H9 (cell line): ENCODE measurements around the gene SCUBE1. TPM values are rescaled to one million over a fixed set of nuclear protein-coding genes. Genes with fewer than 3 reads are reported as not detected.

Experiments used
- DNase-seq: peaks from one replicate; pipeline ENCODE4 v3.0.0-alpha.2; 2017
- H2AFZ ChIP-seq: one replicate; pipeline ENCODE4 v1.6.1; 2013; ENCODE audit warnings: mild to moderate bottlenecking, low read length, control low read depth, moderate library complexity
- H2AK5ac ChIP-seq: 2 replicates; pipeline ENCODE4 v1.6.1; 2013; ENCODE audit warnings: low read length, control low read depth, mixed read lengths; ENCODE audit not compliant: insufficient read length
- H2BK120ac ChIP-seq: one replicate; pipeline ENCODE4 v1.6.1; 2013; ENCODE audit warnings: low read depth, mild to moderate bottlenecking, low read length, control low read depth, inconsistent platforms; ENCODE audit not compliant: poor library complexity, severe bottlenecking
- H2BK12ac ChIP-seq: 2 replicates; pipeline ENCODE4 v1.6.1; 2013; ENCODE audit warnings: low read length, control low read depth, mixed read lengths, low read depth; ENCODE audit not compliant: insufficient read length
- H2BK15ac ChIP-seq: 2 replicates; pipeline ENCODE4 v1.6.1; 2013; ENCODE audit warnings: low read depth, low read length, control low read depth
- H2BK20ac ChIP-seq: one replicate; pipeline ENCODE4 v1.6.1; 2013; ENCODE audit warnings: low read depth, mild to moderate bottlenecking, low read length, control low read depth, inconsistent platforms; ENCODE audit not compliant: poor library complexity, severe bottlenecking
- H2BK5ac ChIP-seq: 2 replicates; pipeline ENCODE4 v1.6.1; 2013; ENCODE audit warnings: low read length, control low read depth, mixed read lengths; ENCODE audit not compliant: insufficient read length
- H3K14ac ChIP-seq: 2 replicates; pipeline ENCODE4 v1.6.1; 2013; ENCODE audit warnings: low read length, control low read depth; ENCODE audit not compliant: insufficient read depth
- H3K18ac ChIP-seq: 2 replicates; pipeline ENCODE4 v1.6.1; 2013; ENCODE audit warnings: low read depth, mild to moderate bottlenecking, mixed read lengths, low read length, control low read depth; ENCODE audit not compliant: insufficient read length
- H3K23ac ChIP-seq: 2 replicates; pipeline ENCODE4 v1.6.1; 2013; ENCODE audit warnings: low read length, control low read depth, mixed read lengths, low read depth; ENCODE audit not compliant: insufficient read length
- H3K23me2 ChIP-seq: 2 replicates; pipeline ENCODE4 v1.6.1; 2013; ENCODE audit warnings: low read depth, mild to moderate bottlenecking, mixed read lengths, low read length, control low read depth; ENCODE audit not compliant: insufficient read length, poor library complexity, severe bottlenecking
- H3K27ac ChIP-seq: 2 replicates; pipeline ENCODE4 v1.5.1; 2013; ENCODE audit warnings: low read length, control low read depth, mixed read lengths, low read depth; ENCODE audit not compliant: insufficient read length
- H3K27me3 ChIP-seq: 2 replicates; pipeline ENCODE4 v1.6.1; 2013; ENCODE audit warnings: low read length, control low read depth, inconsistent platforms; ENCODE audit not compliant: insufficient read depth
- H3K4ac ChIP-seq: 2 replicates; pipeline ENCODE4 v1.6.1; 2013; ENCODE audit warnings: low read depth, mild to moderate bottlenecking, control low read depth, inconsistent platforms, low read length, moderate library complexity
- H3K4me1 ChIP-seq: 2 replicates; pipeline ENCODE4 v1.6.1; 2013; ENCODE audit warnings: low read length, control low read depth, inconsistent platforms; ENCODE audit not compliant: insufficient read depth
- H3K4me2 ChIP-seq: 2 replicates; pipeline ENCODE4 v1.6.1; 2013; ENCODE audit warnings: low read length, control low read depth, mixed read lengths; ENCODE audit not compliant: insufficient read length, insufficient read depth
- H3K56ac ChIP-seq: 2 replicates; pipeline ENCODE4 v1.6.1; 2013; ENCODE audit warnings: low read depth, mild to moderate bottlenecking, mixed read lengths, low read length, control low read depth; ENCODE audit not compliant: insufficient read length
- H3K79me1 ChIP-seq: 2 replicates; pipeline ENCODE4 v1.6.1; 2013; ENCODE audit warnings: low read depth, mild to moderate bottlenecking, moderate library complexity, low read length, control low read depth, inconsistent platforms; ENCODE audit not compliant: insufficient read depth, poor library complexity, severe bottlenecking
- H3K79me2 ChIP-seq: 2 replicates; pipeline ENCODE4 v1.6.1; 2013; ENCODE audit warnings: low read length, control low read depth, inconsistent platforms; ENCODE audit not compliant: insufficient read depth
- H3K9ac ChIP-seq: 2 replicates; pipeline ENCODE4 v1.6.1; 2013; ENCODE audit warnings: low read length, control low read depth, mixed read lengths; ENCODE audit not compliant: insufficient read length; ENCODE audit errors: extremely low read depth
- H3K9me3 ChIP-seq: one replicate; pipeline ENCODE4 v1.6.1; 2013; ENCODE audit warnings: low read depth, low read length, inconsistent platforms; ENCODE audit not compliant: control insufficient read depth
- H3T11ph ChIP-seq: one replicate; pipeline ENCODE4 v1.6.1; 2013; ENCODE audit warnings: mild to moderate bottlenecking, low read length, control low read depth, inconsistent platforms
- H4K20me1 ChIP-seq: one replicate; pipeline ENCODE4 v1.6.1; 2013; ENCODE audit not compliant: control insufficient read depth, insufficient read length, insufficient read depth
- H4K5ac ChIP-seq: 2 replicates; pipeline ENCODE4 v1.6.1; 2013; ENCODE audit warnings: low read depth, mild to moderate bottlenecking, mixed read lengths, low read length, control low read depth; ENCODE audit not compliant: insufficient read length
- H4K8ac ChIP-seq: replicated peaks from 2 replicates; pipeline ENCODE4 v1.6.1; 2013; ENCODE audit warnings: low read length, control low read depth, mixed read lengths, low read depth; ENCODE audit not compliant: insufficient read length
- H4K91ac ChIP-seq: 2 replicates; pipeline ENCODE4 v1.6.1; 2013; ENCODE audit warnings: low read depth, mild to moderate bottlenecking, moderate library complexity, mixed read lengths, low read length, control low read depth; ENCODE audit not compliant: insufficient read length
- H3K27ac Mint-ChIP-seq, 3 experiments: 2 replicates in 2 of 3; 3 replicates in 1 of 3; pipeline ENCODE4 v1.8.0; 2020 to 2021; ENCODE audit warnings: mixed read lengths in 3 of 3, mild to moderate bottlenecking in 1 of 3, moderate library complexity in 1 of 3
- H3K27me3 Mint-ChIP-seq: 2 replicates; pipeline ENCODE4 v1.8.0; 2021; ENCODE audit warnings: low read depth, mild to moderate bottlenecking, moderate library complexity, mixed read lengths
- H3K36me3 Mint-ChIP-seq, 3 experiments: 2 replicates in 2 of 3; 3 replicates in 1 of 3; pipeline ENCODE4 v1.8.0; 2020 to 2021; ENCODE audit warnings: low read depth in 3 of 3, mixed read lengths in 3 of 3; ENCODE audit not compliant: insufficient read depth in 1 of 3
- H3K4me1 Mint-ChIP-seq, 2 experiments: 2 replicates each; pipeline ENCODE4 v1.8.0; 2020; ENCODE audit warnings: mixed read lengths in 2 of 2
- H3K4me3 Mint-ChIP-seq, 2 experiments: 2 replicates in 1 of 2; 3 replicates in 1 of 2; pipeline ENCODE4 v1.8.0; 2020 to 2021; ENCODE audit warnings: mild to moderate bottlenecking in 2 of 2, mixed read lengths in 2 of 2, moderate library complexity in 1 of 2
- H3K9me3 Mint-ChIP-seq, 2 experiments: 2 replicates in 1 of 2; 3 replicates in 1 of 2; pipeline ENCODE4 v1.8.0; 2020; ENCODE audit warnings: mild to moderate bottlenecking in 2 of 2, mixed read lengths in 2 of 2, moderate library complexity in 1 of 2
- WGBS: extraction: QIAGEN DNeasy Blood & Tissue Kit; methylation state at CpG from one replicate; pipeline ENCODE4 v1.1.7; 2013; ENCODE audit warnings: missing lambda C conversion rate, low lambda C conversion rate, mixed read lengths; ENCODE audit not compliant: insufficient read length; ENCODE audit errors: extremely low coverage; 5-methylcytosine and 5-hydroxymethylcytosine counted together
- total RNA-seq: library from RNA; stranded (reverse); gene quantifications from 2 replicates; pipeline ENCODE4 v1.2.1, GENCODE V29; 2021
- TF ChIP-seq, protein P1 (sequence below): fragments of 200-600 bp; sonication (generic); conservative IDR thresholded peaks from 3 replicates; pipeline ENCODE4 v1.8.0; 2021; ENCODE audit warnings: antibody characterized with exemption, mild to moderate bottlenecking

The SCUBE1 gene
- total RNA-seq, 1 experiment from 2014 or later: 1.2 TPM

DNA sequence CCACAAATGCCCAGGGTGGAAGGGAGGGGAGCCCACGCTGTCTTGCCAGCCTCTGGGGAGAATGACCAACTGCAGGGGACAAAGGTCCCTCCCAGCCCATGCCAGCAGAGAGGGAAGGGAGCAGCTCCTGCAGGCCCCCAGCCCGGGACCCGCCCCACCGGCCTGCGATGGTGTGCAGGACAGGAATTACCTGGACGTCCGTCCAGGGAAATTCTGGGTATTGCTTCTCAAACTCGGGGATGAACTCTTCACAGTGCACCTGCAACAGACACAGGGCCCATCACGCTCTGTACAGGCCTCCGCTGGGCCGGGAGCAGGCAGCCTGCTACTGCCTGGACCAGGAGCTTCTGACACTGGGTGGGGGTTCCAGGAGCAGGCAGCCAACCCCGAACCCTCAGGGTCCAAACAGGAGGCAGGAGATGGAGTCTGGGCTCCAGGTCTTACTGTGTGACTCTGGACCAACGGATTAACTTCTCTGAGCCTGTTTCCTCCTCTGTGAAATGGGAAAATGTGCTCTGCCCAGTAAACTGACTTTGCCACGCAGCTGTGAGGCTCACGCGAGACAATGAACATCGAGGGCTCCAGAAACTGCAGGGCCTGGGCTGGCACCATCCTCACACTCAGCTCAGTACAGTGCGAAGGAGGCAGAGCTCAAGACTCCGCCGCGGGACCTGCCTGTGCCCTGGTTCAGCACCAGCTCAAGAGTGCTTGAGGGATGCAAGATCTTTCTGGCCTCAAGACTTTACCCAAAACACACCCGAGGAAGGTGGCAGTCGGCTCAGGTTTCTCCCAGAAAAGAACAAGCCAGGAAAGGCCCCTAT is 173.7 kb downstream of the SCUBE1 start:
- Histone ChIP-seq H4K91ac (no peak overlapping the region), H3K27me3 (no peaks in the 10 kb centered on the region), H3K14ac (no peak overlapping the region), H3K56ac (no peak overlapping the region), H3K79me1 (no peaks in the 10 kb centered on the region), H3K23ac (no peak overlapping the region), H3K4me1 (no peaks in the 10 kb centered on the region), H3K4me2 (no peak overlapping the region), H3T11ph (no peak overlapping the region), H3K4ac (no peak overlapping the region), H3K27ac (no peak overlapping the region), H4K20me1 (no peaks in the 10 kb centered on the region), H2AFZ (no peak overlapping the region), H3K18ac (no peak overlapping the region), H4K5ac (no peak overlapping the region), H3K23me2 (no peaks in the 10 kb centered on the region), H2AK5ac (no peak overlapping the region), H3K9me3 (no peaks in the 10 kb centered on the region), H2BK12ac (no peak overlapping the region), H2BK20ac (no peak overlapping the region), H2BK15ac (no peak overlapping the region), H2BK120ac (no peak overlapping the region), H4K8ac (no peak overlapping the region), H2BK5ac (no peak overlapping the region), H3K9ac (no peak overlapping the region), H3K79me2 (no peaks in the 10 kb centered on the region)
- Mint-ChIP-seq H3K9me3 (no peaks in the 10 kb centered on the region), H3K27ac (no peak overlapping the region), H3K27me3 (no peaks in the 10 kb centered on the region; the same call in 1 of the 2 replicates), H3K4me1 (no peaks in the 10 kb centered on the region; a peak in 1 of 4 replicates), H3K4me3 (no peak overlapping the region), H3K36me3 (peaks cover 19 to 71% (median 65%) of the 10 kb centered on the region in 3 experiments; a peak in 6 of 7 replicates)
- no peak for DNase-seq
- WGBS: no CpG with 5 or more reads among the region's 23 CpGs
- TF ChIP-seq, protein P1, sequence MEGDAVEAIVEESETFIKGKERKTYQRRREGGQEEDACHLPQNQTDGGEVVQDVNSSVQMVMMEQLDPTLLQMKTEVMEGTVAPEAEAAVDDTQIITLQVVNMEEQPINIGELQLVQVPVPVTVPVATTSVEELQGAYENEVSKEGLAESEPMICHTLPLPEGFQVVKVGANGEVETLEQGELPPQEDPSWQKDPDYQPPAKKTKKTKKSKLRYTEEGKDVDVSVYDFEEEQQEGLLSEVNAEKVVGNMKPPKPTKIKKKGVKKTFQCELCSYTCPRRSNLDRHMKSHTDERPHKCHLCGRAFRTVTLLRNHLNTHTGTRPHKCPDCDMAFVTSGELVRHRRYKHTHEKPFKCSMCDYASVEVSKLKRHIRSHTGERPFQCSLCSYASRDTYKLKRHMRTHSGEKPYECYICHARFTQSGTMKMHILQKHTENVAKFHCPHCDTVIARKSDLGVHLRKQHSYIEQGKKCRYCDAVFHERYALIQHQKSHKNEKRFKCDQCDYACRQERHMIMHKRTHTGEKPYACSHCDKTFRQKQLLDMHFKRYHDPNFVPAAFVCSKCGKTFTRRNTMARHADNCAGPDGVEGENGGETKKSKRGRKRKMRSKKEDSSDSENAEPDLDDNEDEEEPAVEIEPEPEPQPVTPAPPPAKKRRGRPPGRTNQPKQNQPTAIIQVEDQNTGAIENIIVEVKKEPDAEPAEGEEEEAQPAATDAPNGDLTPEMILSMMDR: no peak
